Suppressor macrophage treated with lipopolysaccharide for 1 hour (primary cell): Measurements from ENCODE around the gene CREBRF.
A peak's percentile ranks its signal among the peaks of the same experiment; 100 is the strongest.
"Not testable (repeated sequence)": the region's sequence is repeated elsewhere in the genome, so short reads cannot be mapped to it uniquely, and the experiment has no call there.

Experiments
- DNase-seq, 3 donors: peaks; one replicate each; pipeline ENCODE4 v3.0.0-alpha.2; 2020 to 2022

Gene CREBRF, protein sequence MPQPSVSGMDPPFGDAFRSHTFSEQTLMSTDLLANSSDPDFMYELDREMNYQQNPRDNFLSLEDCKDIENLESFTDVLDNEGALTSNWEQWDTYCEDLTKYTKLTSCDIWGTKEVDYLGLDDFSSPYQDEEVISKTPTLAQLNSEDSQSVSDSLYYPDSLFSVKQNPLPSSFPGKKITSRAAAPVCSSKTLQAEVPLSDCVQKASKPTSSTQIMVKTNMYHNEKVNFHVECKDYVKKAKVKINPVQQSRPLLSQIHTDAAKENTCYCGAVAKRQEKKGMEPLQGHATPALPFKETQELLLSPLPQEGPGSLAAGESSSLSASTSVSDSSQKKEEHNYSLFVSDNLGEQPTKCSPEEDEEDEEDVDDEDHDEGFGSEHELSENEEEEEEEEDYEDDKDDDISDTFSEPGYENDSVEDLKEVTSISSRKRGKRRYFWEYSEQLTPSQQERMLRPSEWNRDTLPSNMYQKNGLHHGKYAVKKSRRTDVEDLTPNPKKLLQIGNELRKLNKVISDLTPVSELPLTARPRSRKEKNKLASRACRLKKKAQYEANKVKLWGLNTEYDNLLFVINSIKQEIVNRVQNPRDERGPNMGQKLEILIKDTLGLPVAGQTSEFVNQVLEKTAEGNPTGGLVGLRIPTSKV

DNA sequence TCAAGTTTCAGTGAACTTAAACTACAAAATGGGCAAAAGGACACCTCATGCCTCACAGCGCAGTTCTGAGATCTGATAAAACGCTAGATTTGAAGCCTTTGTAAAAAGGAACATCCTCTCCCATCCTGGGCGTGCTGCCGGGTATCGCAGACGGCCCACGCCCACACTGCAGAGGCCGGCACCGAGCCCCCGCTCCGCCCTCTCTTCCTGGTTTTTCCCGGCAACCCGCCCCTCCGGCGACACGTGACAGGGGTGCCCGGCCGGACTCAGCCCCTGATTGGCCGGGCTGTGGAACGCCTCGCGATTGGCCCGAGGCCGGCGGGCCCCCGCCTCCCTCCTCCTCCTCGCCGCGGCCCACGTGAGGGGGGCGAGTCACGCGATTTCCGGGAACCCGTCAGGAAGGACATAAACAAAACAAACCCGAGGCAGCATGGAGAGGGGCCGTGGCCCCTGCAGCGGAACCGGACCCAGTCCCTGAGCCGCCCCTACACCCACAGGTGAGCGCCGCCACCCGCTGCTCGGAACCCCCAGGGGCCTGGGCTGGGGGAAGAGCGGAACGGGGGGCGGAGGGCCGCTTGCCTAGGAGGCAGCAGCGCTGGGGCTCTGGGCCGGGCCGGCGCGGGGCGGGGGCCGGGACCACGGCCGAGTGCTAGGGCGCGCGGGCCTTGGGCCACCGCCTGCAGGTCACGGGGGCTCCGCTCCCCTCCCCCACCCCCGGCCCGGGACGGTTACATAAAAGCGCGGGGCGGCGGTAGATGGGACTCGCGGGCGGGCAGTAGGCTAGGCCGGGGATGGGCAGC, at the start of gene CREBRF:
Gene CREBRF (plus strand): TSS at position 370 of the 800 bp plus-strand sequence. CDS start 24,424 bp downstream, outside the sequence.
- peak; percentile 98 to 99 (median 99) for DNase-seq

DNA sequence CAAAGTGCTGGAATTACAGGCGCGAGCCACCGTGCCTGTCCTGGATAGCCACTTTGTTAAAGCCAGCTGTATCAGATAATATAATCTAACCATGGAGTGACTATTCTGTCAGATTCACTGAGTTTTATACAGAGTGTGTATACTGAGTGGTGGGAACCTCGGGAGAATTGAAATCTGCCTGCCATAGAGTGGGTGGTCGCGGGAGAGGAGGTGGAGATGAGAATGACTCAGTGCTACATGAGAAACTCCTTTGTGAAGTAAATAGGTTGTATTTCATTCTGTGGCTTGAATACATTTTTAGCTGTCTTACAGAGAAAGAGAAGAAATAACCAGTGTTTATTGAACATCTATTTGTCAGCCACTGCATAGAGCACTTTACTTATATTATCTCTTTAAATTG, 46.1 kb upstream of the CREBRF start:
- DNase-seq: peak; percentile 57 to 67 (median 64)

DNA sequence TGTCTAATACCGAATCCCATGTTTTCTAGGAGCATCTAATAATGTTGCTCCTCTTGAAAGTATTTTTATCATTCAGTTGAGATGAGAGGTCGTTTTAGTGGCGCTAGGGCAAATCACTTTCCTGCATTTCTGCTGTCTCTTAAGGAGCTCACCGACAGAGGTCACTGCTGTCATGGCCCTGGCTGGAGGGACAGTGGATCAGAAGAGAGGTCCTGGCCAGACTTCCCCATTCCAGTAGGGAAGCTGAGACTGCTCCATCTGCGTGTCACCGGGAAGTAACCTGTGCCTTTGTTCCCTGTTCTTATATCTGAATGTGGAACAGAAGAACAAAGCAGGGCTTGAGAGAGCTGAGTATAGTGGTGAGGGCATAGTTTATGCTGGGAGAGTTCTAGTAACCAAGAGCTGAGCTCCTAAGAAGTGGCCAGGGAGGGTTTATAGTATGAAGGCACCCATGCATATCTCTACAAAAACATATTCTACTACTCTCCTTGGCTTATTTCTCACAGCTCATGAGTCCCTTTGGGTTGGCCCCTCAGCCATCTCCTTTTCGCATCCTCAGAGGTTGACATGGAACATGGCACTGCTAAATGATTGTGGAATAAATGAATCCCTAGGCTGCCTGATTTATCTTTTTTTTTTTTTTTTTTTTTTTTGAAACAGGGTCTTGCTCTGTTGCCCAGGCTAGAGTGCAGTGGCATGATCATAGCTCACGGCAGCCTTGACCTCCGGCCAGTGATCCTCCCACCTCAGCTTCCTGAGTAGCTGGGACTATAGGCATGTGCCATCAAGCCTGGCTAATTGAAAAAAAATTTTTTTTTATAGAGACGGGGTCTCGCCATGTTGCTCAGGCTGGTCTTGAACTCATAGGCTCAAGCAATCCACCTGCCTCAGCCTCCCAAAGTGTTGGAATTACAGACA, 45.3 kb upstream of the CREBRF start:
- peak; percentile 77 to 89 (median 82) for DNase-seq

- DNase-seq: peak; percentile 51 to 69 (median 58)
These were observed 44.6 kb upstream of the CREBRF start for GRCh38 chr5:173011566-173011965.

- DNase-seq: peak; percentile 47 to 57 (median 50)
These were observed 43.3 kb upstream of the CREBRF start for GRCh38 chr5:173012882-173013281.

DNA sequence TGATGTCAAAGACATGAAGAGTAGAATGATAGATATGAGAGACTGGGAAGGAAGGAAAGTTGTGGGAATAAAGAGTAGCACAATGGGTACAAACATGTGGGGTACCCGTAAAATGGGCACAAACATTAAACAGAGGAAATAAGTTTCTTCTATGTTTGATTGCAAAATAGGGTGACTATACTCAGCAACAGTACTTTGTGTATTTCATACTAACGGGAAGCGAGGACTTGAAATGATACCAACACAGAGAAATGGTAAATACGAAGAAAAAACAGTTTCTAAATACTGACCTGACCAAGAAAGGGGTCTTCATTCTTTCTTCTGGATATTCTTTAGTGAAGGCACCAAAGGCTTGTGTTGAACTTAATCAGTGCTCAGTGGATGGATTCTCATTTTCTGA, 41.5 kb upstream of the CREBRF start:
- DNase-seq: peak; percentile 46 to 84 (median 77)

GRCh38 chr5:173015192-173015591, 41.0 kb upstream of the CREBRF start:
- no peak for DNase-seq

DNA sequence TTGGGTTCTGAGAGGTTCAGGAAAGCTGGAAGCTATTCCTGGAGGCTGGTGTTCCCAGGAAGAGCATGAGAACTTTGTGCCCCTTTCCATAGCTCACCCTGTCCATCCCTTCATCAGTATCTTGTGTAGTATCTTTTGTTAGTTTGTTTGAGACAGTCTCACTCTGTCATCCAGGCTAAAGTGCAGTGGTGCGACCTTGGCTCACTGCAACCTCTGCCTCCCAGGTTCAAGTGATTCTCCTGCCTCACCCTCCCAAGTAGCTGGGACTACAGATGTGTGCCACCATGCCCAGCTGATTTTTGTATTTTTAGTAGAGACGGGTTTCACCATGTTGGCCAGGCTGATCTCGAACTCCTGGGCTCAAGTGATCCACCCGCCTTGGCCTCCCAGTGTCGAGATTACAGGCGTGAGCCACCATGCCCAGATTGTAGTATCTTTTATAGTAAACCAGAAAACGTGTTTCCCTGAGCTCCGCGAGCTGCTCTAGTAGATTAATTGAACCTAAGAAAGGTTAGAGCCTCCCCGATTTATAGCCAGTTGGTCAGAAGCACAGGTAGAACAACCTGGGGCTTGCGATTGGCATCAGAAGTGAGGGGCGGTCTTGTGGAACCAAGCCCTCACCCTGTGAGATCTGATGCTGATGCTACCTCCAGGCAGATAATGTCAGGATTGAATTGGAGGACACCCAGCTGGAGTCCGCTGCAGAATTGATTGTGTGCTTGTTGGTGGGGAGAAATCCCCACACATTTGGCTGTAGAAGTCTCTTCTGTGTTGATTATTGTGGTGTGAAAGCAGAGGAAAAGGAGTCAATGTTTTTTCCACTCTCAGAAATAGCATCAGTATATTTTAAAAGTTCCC, 40.3 kb upstream of the CREBRF start:
- no peak for DNase-seq

DNA sequence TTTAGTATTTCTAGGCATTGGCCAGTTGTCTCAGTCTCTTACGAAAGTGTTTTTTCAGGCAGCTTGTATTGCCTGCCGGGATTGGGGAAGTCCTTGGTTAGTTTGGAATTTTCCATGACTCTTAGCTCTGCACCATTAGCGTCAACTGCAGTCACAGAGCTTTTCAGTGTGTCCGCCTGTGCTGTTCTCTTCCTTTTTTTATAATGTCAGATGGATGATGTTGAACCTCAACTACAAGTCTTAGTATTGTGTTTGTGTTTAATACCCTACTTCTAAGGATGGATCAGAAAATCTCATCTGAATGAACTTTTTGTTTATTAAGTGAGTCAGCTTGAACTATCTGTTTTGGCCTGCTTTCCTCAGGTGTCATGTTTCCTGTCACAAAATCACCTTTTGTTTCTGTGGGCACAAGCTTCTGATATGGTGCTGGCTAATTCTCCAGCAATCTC, 39.5 kb upstream of the CREBRF start:
- peak; percentile 89 to 98 (median 96) for DNase-seq

DNA sequence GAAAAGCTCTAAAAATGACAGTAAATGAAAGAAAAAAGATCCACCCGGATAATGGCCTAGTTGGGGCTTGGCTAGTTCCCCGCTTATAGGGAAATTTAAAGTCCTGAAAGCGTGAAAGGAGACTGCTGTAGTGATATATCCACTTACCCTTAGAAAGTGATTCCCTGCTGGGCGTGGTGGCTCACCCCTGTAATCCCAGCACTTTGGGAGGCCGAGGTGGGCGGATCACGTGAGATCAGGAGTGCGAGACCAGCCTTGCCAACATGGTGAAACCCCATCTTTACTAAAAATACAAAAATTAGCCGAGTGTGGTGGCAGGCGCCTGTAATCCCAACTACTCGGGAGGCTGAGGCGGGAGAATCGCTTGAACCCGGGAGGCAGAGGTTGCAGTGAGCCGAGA, 39.1 kb upstream of the CREBRF start:
- not testable (repeated sequence) for DNase-seq

DNA sequence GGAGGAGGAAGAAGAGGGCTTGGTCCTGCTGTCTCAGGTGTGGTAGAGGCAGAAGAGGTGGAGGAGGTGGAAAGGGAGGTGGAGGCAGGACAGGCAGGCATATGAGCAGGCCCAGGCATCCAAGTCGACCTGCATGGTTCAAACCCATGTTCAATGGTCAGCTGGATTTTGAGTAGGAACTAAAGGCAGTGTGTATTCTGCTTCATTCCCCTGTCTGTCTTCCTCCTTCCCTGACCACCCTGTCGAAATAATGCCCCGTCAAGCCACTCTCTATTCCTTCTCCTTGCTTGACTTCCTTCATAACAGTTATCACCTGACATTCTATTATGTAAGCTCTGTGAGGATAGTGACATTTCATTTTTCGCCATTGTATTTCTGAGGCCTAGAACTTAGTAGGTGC, 37.8 kb upstream of the CREBRF start:
- DNase-seq: peak; percentile 50 to 52 (median 51)

GRCh38 chr5:173020154-173020581, 36.0 kb upstream of the CREBRF start:
- DNase-seq: no peak

GRCh38 chr5:173020643-173021042, 35.5 kb upstream of the CREBRF start:
- no peak for DNase-seq

- no peak for DNase-seq
These were observed 30.5 kb upstream of the CREBRF start for GRCh38 chr5:173025651-173026050.

- no peak for DNase-seq
These were observed 28.2 kb upstream of the CREBRF start for GRCh38 chr5:173027905-173028304.

GRCh38 chr5:173028811-173029327, 27.3 kb upstream of the CREBRF start:
- DNase-seq: no peak

GRCh38 chr5:173029499-173029921, 26.6 kb upstream of the CREBRF start:
- no peak for DNase-seq

DNA sequence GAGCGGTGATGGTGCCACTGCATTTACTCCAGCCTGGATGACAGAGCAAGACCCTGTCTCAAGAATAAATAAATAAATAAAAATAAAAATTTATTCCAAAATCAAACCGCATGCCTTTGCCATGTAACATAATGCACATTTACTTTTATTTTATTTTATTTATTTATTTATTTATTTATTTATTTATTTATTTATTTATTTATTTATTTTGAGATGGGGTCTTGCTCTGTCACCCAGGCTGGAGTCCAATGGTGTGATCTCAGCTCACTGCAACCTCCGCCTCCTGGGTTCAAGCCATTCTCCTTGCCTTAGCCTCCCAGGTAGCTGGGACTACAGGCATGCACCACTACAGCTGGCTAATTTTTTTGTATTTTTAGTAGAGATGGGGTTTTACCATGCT, 24.1 kb upstream of the CREBRF start:
- not testable (repeated sequence) for DNase-seq

DNA sequence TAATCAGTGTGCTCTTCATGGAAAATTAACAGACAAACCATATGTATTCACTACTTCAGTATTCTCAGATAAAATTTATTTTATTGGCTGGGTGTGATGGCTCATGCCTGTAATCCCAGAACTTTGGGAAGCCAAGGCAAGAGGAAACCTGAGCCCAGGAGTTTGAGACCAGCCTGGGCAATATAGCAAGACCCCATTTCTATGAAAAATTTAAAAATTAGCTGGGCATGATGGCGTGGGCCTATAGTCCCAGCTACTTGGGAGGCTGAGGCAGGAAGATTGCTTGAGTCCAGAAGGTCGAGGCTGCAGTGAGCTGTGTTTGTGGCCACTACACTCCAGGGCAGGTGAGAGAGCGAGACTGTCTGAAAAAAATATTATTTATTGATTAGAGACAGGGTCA, 23.4 kb upstream of the CREBRF start:
- no peak for DNase-seq

DNA sequence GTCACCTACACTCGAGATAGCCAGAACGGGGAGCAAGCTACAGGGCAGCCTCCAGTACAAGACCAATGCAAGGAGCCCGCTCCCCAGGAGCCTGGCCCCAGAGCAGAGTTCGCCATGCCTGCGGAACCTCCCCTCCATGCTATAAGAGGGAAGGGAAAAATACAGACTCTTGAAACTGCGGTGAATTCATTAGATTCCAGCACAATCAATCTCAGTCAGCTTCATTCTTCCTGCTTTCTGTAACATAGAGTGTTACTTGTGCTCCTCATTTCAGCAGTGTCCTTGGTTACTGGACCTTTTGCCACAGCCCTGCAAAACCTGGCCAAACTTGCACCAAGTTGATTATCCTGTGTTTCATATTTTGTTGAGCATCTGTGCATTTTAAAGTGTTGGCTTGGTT, 22.2 kb upstream of the CREBRF start:
- DNase-seq: no peak
